Glomerular endothelial cell (primary cell): ENCODE data around the gene CDH23. TPM values are rescaled to one million over a fixed set of nuclear protein-coding genes. Genes with fewer than 3 reads are reported as not detected.

ENCODE experiments used
- DNase-seq: peaks from one replicate; pipeline ENCODE4 v3.0.0-alpha.2; 2011; ENCODE audit warnings: low read depth, low spot score; ENCODE audit errors: extremely low read depth
- total RNA-seq: library from RNA; depleted of rRNA; stranded (reverse); fragments of >200 nt; gene quantifications from 2 replicates; pipeline ENCODE4 v1.2.3, GENCODE V29; 2015

CDH23 gene
- total RNA-seq, 1 donor from 2014 or later, result not detected

DNA sequence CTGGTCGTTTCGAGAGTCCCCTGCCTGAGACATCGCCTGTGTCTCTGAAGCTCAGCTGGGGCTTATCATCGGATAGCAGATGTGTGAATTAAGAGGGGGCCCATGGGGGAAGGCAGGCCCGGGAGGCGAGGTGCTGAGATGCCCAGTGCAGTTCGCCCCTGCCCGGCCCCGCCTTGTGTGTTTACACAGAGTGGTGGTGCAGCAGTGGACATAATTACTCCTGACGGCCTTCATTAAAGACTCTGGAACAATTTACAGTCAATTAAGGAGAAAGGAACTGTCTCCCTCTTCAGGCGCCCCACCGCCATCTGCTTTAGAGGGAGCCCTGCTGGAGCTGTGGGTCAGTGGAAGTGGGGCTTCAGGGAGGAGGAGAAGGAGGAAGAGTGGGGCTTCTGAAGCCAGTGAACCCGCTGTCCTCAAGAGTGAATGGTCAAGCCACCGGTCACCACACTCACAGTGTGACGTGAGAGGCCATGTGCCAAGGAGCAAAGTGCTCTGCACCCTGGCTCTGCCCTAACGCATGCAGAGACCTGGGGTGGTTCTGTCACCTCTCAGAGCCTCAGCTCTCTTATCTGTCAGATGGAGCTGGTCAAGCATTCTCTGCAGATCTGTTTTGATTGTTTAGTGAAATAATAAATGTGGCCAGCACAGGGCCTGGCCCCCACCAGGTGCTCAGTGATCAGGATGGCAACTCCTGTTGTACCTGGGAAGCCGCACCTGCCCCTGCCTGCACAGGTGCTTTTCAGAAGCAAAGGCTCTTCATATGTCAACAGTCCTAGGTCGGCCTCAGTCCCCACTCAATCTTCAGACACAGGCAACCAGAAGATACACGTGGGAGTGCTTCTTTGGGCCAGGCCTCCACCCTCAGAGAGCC, 65.6 kb downstream of the CDH23 start:
- DNase-seq, result no peak

DNA sequence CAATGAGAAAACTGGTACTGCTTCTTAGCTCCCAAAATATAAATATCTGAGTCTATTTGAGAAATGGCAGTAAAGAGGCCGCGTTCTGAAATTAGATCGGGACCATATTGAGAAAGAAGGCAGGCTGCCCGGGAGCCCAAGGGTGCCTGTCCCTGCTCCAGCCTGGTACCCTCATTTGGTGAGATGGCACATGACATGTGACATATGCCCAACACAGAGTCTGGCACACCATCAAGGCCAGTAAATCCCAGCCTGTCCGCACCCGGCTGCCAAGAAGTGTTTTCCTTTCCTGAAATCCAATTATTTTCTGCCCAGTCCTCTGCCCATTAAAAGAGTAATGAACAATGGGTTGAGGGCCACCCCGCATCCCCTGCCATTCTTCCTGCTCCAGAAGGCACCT, 66.4 kb downstream of the CDH23 start:
- no peak for DNase-seq

GRCh38 chr10:71465551-71466252, 69.0 kb downstream of the CDH23 start:
- DNase-seq, result no peak

DNA sequence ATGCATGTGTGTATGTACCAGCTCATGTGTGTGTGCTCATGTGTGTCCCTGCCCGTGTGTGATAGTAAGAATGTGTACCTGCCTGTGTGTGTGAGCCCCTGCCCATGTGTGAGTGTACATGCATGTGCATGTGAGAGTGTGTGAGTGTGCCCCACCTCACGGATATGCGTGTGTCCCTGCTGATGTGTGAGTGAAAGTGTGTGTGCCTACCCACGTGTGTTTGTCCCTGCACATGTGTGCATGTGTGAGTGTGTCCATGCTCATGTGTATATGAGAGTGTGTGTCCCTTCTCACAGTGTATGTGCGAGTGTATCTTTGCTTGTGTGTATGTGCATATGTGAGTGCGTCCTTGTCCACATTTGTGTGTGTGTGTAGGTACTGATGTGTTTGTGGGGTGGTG, 69.6 kb downstream of the CDH23 start:
- DNase-seq, result no peak

DNA sequence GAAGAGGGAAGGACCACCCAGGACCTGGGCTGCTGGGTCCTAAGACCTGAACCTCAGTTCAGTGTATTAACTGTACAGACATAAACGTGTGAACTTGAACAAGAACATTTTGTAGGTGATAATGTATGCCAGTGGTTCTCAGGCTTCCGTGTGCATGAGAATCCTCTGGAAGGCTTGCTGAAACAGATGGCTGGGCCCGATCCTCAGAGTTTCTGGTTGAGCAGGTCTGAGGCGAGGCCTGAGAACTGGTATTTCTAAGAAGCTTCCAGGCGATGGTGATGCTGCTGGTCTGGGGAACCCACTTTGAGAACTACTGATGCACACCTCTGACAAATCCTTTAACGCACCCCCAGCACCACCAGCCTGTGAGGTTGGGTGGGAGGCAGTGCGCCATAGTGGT, 70.4 kb downstream of the CDH23 start:
- no peak for DNase-seq

- DNase-seq, result no peak
These were observed 71.0 kb downstream of the CDH23 start for GRCh38 chr10:71467569-71468362.

DNA sequence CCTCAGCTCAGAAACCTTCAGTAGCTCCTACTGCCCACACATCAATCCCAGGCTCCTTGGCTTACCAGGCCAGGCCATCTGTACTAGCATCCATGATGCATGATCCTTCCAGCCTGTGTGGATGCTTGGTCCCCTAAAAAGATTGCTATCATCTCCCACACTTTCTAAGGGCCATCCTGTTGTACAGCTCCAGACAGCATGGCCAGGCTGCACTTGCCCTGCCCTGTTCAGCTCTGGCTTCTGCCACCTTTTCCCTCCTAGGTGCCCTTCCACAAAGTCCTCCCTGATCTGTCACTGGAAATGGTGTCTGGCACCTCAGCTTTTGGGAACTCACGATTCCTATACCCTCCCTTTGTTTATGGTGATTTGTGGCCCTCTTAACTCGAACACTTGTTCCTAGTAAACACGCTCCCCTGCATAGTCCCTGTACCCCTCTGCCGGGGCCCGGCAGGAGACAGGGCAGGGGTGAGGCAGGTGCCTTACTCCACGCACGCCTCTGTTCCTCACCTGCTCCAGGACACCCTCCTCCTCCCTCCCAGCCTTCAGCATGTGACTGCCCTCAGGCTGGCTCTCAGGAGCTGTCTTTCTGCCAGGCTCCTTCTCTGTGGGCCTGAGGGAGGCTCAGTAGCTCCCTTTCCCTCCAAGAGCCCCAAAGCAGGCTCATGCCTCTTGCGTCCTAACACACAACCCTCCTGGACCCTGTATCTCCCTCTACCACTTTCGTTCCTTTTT, 71.8 kb downstream of the CDH23 start:
- DNase-seq, result no peak

- no peak for DNase-seq
These were observed 74.3 kb downstream of the CDH23 start for GRCh38 chr10:71471006-71471405.

DNA sequence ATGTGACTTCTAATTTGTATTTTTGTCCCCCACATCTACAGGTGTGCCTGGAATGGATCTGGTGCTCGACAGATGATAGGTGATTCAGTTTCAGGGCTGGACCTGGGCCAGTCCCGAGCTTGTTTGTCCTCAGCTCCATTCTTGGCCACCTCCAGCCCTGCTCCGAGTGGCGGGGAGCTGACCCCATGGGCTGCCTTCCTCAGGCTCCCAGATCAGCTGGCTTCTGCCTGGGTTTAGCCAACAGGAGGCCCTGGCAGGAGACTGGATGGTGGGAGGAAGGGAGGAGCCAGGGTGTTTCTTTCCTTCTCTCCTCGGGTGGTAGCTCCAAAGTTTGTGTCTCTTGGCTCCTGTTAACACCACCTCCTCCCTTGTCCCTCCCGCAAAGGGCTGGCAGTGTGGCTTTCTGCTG, 75.2 kb downstream of the CDH23 start:
- no peak for DNase-seq

DNA sequence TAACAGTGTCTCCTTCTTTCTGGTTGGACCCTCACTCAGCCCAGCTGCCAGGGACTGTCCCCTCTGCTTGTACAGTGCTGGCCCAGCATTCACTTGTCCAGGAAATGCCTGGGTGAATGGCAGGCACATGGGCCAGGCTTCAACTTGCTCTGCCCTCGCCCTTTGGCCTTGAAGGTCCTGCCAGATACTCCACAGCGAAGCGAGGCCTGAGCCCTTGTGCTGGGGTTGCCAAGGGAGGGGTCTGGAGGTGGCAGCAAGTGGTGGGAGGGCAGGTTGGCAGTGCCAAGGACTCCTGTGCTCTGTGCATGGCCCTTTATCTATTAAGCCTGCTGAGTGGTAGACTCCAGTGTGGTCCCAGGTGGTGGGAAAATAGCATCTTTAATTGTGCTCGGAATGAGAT, 75.7 kb downstream of the CDH23 start:
- no peak for DNase-seq

GRCh38 chr10:71472912-71473311, 76.2 kb downstream of the CDH23 start:
- DNase-seq, result no peak

- DNase-seq, result no peak
These were observed 77.2 kb downstream of the CDH23 start for GRCh38 chr10:71473671-71474599.

DNA sequence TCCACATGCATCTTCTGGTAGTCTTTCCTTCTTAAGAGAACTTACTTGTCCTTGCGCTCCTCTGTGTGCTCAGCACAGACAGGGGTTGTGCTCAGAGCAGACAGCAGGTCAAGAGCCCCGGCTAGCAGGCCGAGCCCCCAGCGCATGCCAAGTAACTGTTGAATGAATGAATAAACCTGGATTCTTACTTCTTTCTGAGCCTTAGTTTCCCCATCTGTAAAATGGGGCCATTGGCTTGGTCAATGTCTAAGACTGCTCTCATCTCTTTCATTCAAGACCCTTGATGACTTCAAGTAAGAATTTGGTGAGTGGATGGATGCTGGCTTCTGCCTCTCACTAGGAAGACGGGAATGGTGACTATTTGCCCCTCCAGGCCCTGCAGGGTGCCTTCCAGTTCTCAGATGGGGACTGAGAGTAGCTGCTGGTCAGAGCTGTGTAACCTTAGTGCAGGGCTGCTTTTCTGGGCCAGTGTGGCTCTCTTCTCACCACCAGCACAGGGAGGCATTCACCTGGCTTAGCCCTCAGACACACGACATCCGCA, 78.1 kb downstream of the CDH23 start:
- DNase-seq, result no peak

GRCh38 chr10:71475243-71475871, 78.6 kb downstream of the CDH23 start:
- no peak for DNase-seq

- DNase-seq, result no peak
These were observed 79.7 kb downstream of the CDH23 start for GRCh38 chr10:71476228-71477011.

- DNase-seq, result no peak
These were observed 81.5 kb downstream of the CDH23 start for GRCh38 chr10:71478173-71478572.

DNA sequence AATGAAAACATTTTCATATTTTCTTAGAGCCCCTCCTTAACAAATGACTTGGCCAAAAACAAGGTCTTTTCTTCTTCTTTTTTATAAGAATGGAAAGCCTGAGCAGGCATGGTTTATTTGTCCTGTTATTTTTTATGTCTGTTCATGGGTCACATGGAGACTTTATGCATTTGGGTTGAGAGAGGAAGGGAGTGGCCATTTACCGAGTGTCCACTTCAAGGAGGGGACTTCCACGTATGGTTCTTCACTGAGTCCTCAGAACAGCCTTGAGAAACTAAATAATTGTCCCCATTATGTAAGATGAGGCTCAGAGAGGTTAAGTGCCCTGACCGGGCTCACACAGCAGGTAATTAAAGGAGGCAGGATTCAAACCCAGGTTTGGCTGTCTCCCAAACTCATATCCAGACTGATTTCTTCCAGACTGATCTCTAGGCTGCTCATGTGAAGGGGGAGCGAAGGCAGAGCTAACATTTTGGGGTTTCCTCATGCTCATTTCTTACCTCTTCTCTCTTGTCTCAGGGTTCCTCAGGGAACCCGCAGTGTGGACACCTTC, 82.2 kb downstream of the CDH23 start:
- DNase-seq, result no peak

DNA sequence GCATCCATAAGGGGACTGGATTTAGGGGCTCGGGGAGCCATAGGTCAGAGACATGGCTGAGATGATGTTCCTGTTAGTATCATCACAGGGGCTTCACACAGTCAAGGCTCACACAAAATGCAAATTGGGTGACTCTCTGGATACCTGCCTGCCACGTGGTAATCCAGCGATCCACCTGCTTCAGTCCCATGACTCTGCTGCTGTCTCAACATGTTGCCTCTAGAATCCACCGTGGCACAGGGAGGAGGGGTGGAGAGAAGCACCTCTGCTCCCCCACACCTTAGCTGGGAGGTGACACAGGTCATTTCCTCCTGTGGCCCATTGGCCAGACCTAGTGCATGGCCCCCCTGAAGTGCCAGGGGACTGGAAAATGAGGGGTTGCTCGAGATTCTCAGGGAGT, 83.1 kb downstream of the CDH23 start:
- DNase-seq, result no peak
